NOMO-1 (cell line): ENCODE data around the gene POFUT1.
"Not testable (repeated sequence)": the region's sequence is repeated elsewhere in the genome, so short reads cannot be mapped to it uniquely, and the experiment has no call there.

Experiments used
- DNase-seq, 2 experiments: peaks; one replicate each; lab custom pipeline; 2025; ENCODE audit not compliant: unreplicated experiment in 2 of 2; lab: John Stamatoyannopoulos, UW

POFUT1 gene

DNA sequence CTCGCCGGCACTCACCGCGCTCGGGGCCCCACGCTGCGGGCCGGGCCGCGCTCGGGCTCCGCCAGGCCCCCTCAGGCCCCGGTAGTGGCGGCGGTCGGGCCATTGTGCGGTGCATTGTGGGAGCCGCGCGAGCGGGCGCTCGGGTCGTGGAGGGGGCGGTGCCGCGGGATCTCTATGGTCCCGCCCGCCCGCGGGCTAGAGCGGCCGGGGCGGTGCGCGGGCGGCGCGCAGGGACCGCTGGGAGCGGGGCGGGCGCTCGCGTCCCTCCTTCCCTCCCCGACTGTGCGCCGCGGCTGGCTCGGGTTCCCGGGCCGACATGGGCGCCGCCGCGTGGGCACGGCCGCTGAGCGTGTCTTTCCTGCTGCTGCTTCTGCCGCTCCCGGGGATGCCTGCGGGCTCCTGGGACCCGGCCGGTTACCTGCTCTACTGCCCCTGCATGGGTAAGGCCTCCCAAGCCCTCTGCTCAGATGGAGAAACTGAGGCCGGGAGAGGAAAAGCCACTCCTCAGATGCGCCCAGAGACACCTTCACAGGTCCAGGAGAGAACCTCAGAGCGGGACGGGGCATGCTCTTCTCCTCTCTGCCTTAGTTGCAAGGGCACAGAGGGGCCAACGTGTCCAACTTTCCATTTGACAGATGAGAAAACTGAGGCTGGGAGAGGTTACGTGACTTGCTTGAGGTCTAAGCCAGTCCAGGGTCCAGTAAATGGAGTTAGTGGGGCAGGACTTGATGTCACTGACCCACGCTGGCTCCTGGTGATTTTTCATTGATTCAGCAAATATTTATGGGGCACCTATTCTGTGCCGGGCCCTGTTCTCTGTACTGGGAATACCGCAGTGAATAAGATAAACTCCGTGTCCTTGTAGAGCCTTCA is at the start of gene POFUT1, which contains the start of gene PLAGL2:
Gene POFUT1, plus strand, starts transcription at position 255 of the 873 bp plus-strand sequence. Its CDS starts 62 bp downstream, at position 317.
Gene PLAGL2, minus strand, starts transcription at position 118 of the 873 bp plus-strand sequence. CDS start 5,565 bp downstream, outside the sequence.
- peak; percentile 81 to 87 for DNase-seq

DNA sequence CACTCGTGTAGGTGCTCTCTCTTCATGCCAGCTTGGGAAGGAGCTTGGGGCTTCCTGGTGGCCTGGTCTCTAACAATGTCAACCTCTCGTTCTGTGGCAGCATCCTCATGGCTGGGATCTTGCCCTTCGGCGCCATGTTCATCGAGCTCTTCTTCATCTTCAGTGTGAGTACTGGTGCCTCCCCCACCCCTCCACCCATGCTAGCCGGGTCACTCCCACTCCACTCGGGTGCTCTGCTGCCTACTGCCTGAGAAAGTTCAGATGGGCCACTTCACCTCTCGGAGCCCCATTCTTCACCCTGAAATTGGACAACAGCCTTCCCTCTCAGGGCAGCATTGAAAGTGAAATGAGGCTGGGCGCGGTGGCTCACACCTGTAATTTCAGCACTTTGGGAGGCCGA is 49.3 kb upstream of the POFUT1 start:
- no peak for DNase-seq

DNA sequence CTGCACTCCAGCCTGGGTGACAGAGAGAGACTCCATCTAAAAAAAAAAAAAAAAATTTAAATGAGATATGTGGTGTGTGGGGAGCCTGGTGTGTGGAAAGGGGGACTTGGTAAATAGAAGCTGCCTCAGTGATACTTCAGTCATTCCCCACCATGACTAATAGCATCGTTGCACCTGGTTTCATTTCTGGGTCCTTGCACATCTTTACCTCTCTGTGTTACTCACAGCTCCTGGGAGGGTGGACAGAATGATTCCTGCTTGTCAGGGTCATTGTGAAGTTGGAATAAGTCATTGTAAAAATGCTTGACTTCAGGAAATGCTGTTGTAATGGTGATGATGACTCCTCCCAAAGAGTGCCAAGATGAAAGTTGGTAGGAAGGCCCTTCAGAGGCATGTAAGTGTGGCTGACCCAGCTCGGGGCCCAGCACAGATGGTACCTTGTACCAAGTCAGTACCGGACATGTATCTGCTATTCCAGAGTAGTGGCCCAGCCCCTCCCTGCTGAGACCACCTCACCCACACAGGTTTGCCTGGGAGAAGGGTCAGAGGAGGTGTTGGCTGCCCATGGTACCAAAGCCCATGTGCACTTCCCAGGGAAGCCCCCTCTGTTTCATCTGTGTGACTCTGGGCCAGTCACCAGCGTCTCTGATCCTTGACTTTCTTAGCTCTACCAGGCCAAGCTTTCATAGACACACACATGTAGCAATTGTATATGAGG is 48.6 kb upstream of the POFUT1 start:
- DNase-seq, result no peak

DNA sequence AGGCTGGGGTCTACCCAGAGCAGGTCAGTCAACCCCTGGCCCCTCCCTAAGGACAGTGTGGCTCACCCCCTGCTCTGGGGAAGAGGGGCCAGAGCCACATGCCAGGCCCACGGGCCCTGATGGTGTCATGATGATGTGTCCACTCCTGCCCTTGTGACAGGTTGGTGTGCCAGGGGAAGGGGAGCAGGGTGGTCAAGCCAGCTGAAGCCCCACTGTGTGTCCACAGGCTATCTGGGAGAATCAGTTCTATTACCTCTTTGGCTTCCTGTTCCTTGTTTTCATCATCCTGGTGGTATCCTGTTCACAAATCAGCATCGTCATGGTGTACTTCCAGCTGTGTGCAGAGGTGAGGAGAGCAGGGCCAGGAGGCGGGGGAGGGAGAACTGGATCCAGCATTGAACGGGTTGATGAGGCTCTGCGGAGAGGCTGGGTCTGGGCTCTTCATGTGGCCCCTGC is 47.9 kb upstream of the POFUT1 start:
- DNase-seq, result no peak

DNA sequence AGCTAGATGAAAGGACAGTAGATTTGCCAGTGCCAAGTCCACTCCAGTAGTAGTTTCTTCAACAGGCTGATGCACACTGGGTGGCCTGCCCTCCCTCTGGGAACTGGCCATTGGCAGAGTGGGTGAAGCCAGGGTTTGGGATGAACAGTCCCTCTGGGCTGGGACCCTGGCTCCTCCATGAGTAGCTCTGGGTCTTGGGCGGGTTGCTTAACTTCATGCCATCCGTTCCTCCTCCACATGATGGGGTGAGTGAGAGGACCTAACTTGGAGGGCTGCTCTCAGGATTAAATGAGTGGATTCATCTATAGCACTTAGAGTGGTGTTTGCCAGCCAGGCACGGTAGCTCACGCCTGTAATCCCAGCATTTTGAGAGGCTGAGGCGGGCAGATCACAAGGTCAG is 47.3 kb upstream of the POFUT1 start:
- DNase-seq, result no peak

DNA sequence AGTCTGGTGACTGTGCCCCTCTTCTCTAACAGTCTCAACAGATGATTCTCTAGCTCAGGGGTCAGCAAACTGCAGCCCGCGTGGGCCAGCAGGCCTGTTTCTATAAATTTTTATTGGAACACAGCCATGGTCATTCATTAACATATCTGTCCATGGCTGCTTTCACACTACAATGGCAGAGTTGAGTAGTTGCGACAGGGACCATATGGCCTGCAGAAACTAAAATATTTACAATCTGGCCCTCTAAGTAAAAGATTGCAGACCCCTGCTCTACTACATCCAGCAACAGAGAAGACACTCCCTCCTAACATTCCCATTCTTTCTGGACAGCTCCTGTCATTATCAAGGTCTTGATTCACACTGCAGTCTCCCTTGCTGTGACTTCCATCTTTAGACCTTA is 45.3 kb upstream of the POFUT1 start:
- DNase-seq, result no peak

DNA sequence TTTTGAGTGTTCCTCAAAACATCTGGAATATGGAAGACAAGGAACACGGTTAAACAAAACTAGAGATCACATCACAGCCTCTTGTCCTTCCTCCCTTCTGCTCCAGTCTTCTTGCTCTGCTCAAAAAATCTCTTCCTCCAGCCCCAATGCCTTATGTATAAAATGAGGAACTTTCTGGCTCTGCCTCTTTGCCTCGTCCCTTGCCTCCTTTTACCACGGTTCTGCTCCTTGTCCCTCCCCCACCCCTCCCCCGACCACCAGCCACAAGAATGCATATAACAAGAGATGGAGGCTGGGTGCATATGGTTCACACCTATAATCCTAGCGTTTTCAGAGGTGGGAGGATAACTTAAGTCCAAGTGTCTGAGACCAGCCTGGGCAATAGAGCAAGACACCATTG is 43.7 kb upstream of the POFUT1 start:
- DNase-seq, result no peak

DNA sequence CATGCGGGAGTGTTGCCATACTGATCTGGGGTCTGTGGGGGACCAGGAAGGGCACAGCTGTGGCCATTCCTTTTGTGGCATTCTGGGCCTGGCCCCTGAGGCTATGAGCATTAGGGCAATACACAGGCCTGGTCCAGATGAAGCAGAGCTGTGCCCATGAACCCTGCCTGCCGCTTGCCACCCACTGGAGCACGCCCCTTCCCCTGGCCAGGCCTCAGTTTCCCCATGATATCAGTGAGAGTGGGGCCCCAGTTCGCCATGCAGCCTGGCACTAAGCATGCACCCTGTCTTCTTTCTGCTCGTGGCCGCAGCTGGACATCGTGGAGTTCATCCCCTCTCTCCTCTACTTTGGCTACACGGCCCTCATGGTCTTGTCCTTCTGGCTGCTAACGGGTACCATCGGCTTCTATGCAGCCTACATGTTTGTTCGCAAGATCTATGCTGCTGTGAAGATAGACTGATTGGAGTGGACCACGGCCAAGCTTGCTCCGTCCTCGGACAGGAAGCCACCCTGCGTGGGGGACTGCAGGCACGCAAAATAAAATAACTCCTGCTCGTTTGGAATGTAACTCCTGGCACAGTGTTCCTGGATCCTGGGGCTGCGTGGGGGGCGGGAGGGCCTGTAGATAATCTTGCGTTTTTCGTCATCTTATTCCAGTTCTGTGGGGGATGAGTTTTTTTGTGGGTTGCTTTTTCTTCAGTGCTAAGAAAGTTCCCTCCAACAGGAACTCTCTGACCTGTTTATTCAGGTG is 42.5 kb upstream of the POFUT1 start:
- no peak for DNase-seq

DNA sequence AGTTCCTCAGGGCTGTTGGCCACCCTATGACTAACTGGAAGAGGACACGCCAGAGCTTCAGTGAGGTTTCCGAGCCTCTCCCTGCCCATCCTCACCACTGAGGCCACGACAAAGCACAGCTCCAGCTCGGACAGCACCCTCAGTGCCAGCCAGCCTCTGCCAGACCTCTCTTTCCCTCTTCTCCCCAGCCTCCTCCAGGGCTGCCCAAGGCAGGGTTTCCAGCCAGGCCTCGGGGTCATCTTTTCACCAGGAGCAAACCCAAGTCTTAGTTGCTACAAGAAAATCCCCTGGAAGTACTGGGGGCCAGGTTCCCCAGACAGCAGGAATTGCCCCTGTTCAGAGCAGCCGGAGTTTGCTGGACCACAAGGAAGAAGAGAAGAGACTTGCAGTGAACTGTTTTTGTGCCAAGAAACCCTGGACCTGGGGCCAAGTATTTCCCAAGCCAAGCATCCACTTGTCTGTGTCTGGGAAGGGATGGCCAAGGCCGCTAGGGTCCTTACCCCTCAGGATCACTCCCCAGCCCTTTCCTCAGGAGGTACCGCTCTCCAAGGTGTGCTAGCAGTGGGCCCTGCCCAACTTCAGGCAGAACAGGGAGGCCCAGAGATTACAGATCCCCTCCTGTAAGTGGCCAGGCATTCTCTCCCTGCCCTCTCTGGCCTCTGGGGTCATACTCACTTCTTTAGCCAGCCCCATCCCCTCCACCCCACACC is 41.7 kb upstream of the POFUT1 start:
- no peak for DNase-seq

DNA sequence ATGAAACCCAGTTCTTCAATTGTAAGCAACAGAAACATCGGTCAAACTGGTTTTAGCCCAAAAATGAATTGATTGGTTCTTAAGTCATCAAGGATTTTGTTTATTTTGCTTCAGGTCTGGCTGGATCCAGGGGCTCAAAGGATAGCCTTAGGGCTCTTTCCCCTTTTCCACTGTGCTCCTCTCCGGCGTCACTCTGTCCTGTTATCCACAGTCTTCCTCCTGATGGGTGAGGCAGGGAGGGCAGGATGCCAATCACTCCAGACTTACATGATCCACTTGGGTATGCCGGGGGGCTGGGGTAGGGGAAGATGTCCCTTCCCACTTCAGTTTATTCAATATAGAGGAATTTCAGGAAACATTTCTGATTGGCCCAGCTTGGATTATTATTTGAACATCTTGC is 40.1 kb upstream of the POFUT1 start:
- no peak for DNase-seq

DNA sequence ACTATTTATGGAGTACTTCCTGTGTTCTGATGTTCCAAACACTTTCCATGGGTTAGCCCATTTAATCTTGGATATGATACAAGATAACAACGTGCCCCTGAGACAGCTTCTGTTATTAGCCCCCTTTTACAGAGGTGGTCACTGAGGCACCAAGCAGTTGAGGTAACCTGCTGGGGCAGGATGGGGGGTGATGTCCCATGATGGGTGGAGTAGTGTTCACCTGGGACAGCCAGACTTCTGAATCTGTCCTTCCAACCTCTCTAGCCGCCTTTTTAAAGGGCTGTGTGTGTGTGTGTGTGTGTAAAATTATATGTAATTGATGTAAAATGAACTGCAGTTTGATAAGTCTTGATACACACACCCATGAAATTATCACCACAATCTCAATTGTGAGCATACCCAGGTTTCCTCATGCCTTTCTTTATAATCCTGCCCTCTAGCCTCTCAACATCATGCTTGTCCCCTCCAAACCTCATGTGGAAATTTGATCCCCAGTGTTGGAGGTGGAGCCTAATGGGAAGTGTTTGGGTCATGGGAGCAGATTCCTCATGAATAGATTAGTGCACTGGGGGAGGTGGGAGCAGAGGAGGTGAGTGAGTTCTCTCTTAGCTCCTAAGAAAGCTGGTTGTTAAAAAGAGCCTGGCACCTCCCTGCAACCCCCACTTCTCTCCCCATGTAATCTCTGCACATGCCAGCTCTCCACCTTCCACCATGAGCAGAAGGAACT is 39.3 kb upstream of the POFUT1 start:
- no peak for DNase-seq

DNA sequence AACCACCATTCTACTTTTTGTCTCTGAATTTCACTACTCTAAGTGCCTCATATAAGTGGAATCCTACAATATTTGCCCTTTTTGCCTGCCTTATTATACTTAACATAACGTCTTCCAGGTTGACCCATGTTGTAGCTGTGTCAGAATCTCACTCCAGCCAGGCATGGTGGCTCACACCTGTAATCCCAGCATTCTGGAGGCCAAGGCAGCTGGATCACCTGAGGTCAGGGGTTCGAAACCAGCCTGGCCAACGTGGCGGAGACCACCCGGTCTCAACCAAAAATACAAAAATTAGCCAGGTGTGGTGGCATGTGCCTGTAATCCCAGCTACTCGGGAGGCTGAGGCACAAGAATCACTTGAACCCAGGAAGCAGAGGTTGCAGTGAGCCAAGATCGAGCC is 30.0 kb upstream of the POFUT1 start:
- DNase-seq, result not testable (repeated sequence)

DNA sequence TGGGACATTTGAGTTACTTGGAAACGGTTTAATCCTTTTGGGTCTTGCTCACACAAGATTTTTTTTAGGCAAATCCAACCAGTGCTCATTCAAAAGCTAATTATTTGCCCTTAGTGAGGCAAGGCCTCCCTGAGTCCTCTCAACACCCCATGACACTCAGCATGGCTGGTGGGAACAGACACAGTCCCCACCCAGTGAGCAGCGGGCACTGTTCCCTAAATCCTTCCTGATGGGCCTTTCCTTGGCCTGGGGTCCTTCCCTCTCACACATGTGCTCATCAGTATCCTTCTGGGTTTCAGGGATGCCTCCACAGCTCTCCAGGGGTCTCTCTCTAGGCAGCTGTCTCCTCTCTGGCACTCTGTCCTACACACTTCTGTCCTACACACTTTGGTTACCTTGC is 28.2 kb upstream of the POFUT1 start:
- no peak for DNase-seq

DNA sequence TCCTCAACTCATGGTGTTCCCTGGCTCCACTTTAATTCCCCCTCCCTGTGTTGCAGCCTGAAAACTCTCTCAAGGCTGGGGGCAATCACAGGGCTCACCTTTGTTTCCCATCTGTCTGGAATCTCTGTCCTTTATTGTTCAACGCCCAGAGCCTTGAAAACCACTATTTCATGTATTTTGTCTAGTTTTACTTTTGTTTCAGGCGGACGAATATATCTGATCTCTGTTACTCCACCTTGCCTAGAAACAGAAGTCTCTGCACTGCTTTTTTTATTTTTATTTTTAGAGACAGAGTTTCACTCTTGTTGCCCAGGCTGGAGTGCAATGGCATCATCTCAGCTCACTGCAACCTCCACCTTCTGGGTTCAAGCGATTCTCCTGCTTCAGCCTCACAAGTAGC is 27.7 kb upstream of the POFUT1 start:
- DNase-seq, result no peak

DNA sequence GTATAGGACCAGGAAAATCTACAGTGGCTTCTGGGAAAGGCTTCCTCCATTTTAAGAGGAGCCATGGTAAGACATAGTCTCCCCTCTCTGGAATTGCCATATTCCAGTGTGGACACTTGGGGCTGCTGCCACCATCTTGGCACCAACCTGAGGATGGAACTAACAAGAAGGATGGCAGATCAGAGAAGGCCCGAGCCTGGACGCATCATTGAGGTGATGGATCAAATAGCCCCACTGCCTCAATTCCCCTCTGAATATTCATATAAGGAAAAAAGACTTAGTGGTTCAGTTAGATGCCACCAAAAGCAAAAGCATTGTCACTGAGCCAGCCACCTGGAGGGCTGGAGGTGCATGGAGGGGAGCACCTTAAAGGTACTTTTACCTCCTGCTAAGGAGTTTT is 26.1 kb upstream of the POFUT1 start:
- DNase-seq, result no peak

DNA sequence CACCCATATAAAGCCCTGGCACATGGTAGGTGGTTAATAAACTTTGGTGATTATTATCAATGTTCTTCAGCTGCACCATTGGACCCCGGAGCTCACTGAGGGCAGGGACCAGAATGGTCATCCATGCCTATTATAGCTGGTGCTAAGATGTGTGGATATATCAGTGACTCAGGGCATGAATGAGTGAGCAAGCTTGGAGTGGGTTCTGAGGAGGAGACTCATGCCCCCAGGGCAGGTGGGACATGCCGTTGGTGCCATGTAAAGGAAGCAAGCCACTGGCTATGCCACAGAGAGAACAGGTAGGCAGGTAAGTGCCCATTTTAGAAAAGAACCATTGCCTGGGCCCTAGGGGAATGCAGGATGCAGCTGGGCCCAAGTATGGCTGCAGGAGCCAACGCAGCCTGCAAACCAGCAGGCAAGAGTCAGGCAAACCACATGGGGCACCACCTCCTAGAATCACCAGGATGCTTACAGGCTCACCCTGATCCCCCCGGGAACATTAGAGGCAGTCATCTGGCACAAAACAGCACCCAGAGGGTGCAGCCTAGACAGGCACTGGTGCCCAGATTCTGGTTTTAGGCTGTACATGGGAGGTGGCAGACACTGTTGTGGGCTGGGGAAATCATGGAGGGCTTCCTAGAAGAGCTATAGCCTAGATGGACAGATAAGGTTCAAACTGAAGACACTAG is 23.6 kb upstream of the POFUT1 start:
- DNase-seq, result no peak

DNA sequence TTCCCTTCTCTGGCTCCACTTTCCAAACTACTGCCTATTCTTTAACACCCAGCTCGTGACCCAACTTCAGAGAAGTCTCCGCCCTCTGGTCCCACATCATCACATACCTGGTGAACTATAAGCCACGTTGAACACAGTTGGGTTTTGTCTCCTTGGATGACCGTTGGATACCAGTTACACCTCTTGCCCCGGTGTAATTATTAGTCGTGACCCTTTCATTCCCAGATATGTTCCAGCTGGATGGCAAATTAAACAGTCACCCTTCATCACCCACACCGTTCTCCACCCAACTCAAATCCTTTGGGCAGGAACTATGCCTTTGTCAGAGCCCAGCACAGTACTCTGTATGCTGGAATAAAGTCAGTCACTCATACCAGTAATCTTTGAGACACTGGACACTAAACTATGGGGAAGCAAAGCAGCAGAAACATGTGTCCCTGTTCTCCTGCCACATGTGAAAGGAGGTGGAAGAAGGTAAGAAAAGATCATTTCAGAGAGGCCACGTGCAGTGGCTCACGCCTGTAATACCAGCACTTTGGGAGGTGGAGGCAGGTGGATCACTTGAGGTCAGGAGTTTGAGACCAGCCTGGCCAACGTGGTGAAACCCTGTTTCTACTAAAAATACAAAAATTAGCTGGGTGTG is 22.6 kb upstream of the POFUT1 start:
- no peak for DNase-seq

DNA sequence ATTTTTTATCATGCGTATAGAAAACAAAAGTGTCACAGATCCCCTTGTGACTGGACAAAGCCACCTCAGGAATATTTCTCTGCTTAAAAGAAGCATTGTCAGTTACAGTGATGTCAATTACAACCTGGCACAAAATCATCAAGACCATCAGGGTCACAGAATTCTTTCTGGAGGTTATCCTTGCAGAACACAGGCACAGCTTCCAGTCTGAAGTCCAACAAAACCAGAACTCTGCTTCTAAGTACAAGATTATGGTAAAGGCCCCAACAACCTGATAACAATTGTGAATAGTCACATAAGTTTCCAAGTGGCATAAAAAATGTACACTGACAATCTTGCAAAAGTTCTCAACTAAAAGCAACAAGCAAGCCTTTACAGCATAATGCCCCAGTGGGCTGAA is 21.2 kb upstream of the POFUT1 start:
- DNase-seq, result no peak
